Esophagus muscularis mucosa (tissue), 4 donors: ENCODE measurements around the gene RXRA.

ENCODE experiments used
- CTCF ChIP-seq, 3 experiments: fragments of 200-600 bp in 2 of 3; fragments of 450-650 bp in 1 of 3; sonication (generic) in 2 of 3; IDR thresholded peaks; one replicate each; pipeline ENCODE4 v1.5.1; 2017 to 2019; ENCODE audit warnings: antibody characterized with exemption in 3 of 3, mild to moderate bottlenecking in 2 of 3, moderate library complexity in 1 of 3
- EP300 ChIP-seq: sonication (generic); formaldehyde crosslinking; IDR thresholded peaks from one replicate; pipeline ENCODE4 v1.6.1; 2017; ENCODE audit warnings: antibody characterized with exemption
- POLR2A ChIP-seq: fragments of 450-650 bp; IDR thresholded peaks from one replicate; pipeline ENCODE4 v1.6.1; 2017; ENCODE audit warnings: antibody characterized with exemption, moderate library complexity, mild to moderate bottlenecking, low read depth
- POLR2AphosphoS5 ChIP-seq, 2 donors: sonication (generic); formaldehyde crosslinking; IDR thresholded peaks; one replicate each; pipeline ENCODE4 v1.6.1; 2017; ENCODE audit warnings: antibody characterized with exemption in 2 of 2

- TF ChIP-seq CTCF (IDR thresholded peaks at IDR 0.05) (no peak), POLR2A (no peak), POLR2AphosphoS5 (IDR thresholded peaks at IDR 0.05) (no peak), EP300 (no peak)
Measured at GRCh38 chr9:134402182-134402581, 75.9 kb downstream of the RXRA start.
